MM.1S (cell line): ENCODE measurements around the gene ADGRL3.

Experiments used
- DNase-seq: peaks from one replicate; pipeline ENCODE4 v3.0.0-alpha.2; 2015
- H2AFZ ChIP-seq: fragments of 300-600 bp; sonication (generic); 2 replicates; pipeline ENCODE4 v1.6.0; 2016; ENCODE audit warnings: antibody characterized with exemption, low read length
- H3F3A ChIP-seq: fragments of 300-600 bp; sonication (generic); 2 replicates; pipeline ENCODE4 v1.6.1; 2016; ENCODE audit warnings: mild to moderate bottlenecking, antibody characterized with exemption, low read length, moderate library complexity, mixed read lengths; ENCODE audit not compliant: insufficient read depth
- H3K27ac ChIP-seq: fragments of 300-600 bp; sonication (generic); 2 replicates; pipeline ENCODE4 v1.5.1; 2016; ENCODE audit warnings: mild to moderate bottlenecking, low read length
- H3K27me3 ChIP-seq: fragments of 300-600 bp; sonication (generic); replicated peaks from 2 replicates; pipeline ENCODE4 v1.6.0; 2016; ENCODE audit warnings: low read length; ENCODE audit not compliant: insufficient read depth
- H3K36me3 ChIP-seq: fragments of 300-600 bp; sonication (generic); replicated peaks from 2 replicates; pipeline ENCODE4 v1.6.1; 2016; ENCODE audit warnings: mild to moderate bottlenecking, low read length, mixed read lengths; ENCODE audit not compliant: insufficient read depth
- H3K4me1 ChIP-seq: fragments of 300-600 bp; sonication (generic); 2 replicates; pipeline ENCODE4 v1.6.1; 2016; ENCODE audit warnings: low read length, mixed read lengths
- H3K4me2 ChIP-seq: fragments of 300-600 bp; sonication (generic); 2 replicates; pipeline ENCODE4 v1.6.0; 2016; ENCODE audit warnings: low read depth, low read length
- H3K4me3 ChIP-seq: fragments of 300-600 bp; sonication (generic); 2 replicates; pipeline ENCODE4 v1.5.1; 2016; ENCODE audit warnings: low read length, mixed read lengths
- H3K79me2 ChIP-seq: fragments of 300-600 bp; sonication (generic); 2 replicates; pipeline ENCODE4 v1.6.1; 2016; ENCODE audit warnings: mixed run types, low read length, mixed read lengths
- H3K9ac ChIP-seq: fragments of 300-600 bp; sonication (generic); 2 replicates; pipeline ENCODE4 v1.6.1; 2016; ENCODE audit warnings: low read length, mixed read lengths
- H3K9me2 ChIP-seq: fragments of 300-600 bp; sonication (generic); replicated peaks from 2 replicates; pipeline ENCODE4 v1.6.1; 2016; ENCODE audit warnings: mild to moderate bottlenecking, low read length, mixed read lengths; ENCODE audit not compliant: insufficient read depth
- H3K9me3 ChIP-seq: fragments of 300-600 bp; sonication (generic); replicated peaks from 2 replicates; pipeline ENCODE4 v1.6.1; 2016; ENCODE audit warnings: mild to moderate bottlenecking, low read length, mixed read lengths; ENCODE audit not compliant: insufficient read depth
- H4K20me1 ChIP-seq: fragments of 300-600 bp; sonication (generic); 2 replicates; pipeline ENCODE4 v1.6.1; 2016; ENCODE audit warnings: mild to moderate bottlenecking, low read length, moderate library complexity, mixed read lengths; ENCODE audit not compliant: insufficient read depth
- EZH2 ChIP-seq: fragments of 300-600 bp; sonication (generic); optimal IDR thresholded peaks from 2 replicates; pipeline ENCODE3; 2017; ENCODE audit warnings: low read depth, mild to moderate bottlenecking, antibody characterized with exemption, low read length, mixed read lengths
- EZH2phosphoT487 ChIP-seq: fragments of 300-600 bp; sonication (generic); IDR thresholded peaks from 2 replicates; pipeline ENCODE4 v1.6.1; 2018; ENCODE audit warnings: antibody characterized with exemption, low read length
- TF ChIP-seq, protein P1 (sequence below): fragments of 300-600 bp; sonication (generic); IDR thresholded peaks from 2 replicates; pipeline ENCODE4 v1.5.1; 2016; ENCODE audit warnings: antibody characterized with exemption, low read length, mixed read lengths

The ADGRL3 gene

GRCh38 chr4:61827907-61828391 is 627.8 kb downstream of the ADGRL3 start:
- Histone ChIP-seq H2AFZ (no peak overlapping the region), H3K4me1 (no peaks in the 10 kb centered on the region), H3K4me2 (no peak overlapping the region), H3F3A (no peaks in the 10 kb centered on the region), H3K27me3 (no peaks in the 10 kb centered on the region), H4K20me1 (no peaks in the 10 kb centered on the region), H3K79me2 (no peaks in the 10 kb centered on the region), H3K9me2 (no peaks in the 10 kb centered on the region), H3K27ac (no peak overlapping the region), H3K9ac (no peak overlapping the region), H3K9me3 (no peaks in the 10 kb centered on the region), H3K4me3 (no peak overlapping the region), H3K36me3 (no peaks in the 10 kb centered on the region)
- no peak for DNase-seq
- TF ChIP-seq, protein P1, sequence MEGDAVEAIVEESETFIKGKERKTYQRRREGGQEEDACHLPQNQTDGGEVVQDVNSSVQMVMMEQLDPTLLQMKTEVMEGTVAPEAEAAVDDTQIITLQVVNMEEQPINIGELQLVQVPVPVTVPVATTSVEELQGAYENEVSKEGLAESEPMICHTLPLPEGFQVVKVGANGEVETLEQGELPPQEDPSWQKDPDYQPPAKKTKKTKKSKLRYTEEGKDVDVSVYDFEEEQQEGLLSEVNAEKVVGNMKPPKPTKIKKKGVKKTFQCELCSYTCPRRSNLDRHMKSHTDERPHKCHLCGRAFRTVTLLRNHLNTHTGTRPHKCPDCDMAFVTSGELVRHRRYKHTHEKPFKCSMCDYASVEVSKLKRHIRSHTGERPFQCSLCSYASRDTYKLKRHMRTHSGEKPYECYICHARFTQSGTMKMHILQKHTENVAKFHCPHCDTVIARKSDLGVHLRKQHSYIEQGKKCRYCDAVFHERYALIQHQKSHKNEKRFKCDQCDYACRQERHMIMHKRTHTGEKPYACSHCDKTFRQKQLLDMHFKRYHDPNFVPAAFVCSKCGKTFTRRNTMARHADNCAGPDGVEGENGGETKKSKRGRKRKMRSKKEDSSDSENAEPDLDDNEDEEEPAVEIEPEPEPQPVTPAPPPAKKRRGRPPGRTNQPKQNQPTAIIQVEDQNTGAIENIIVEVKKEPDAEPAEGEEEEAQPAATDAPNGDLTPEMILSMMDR: no peak
- TF ChIP-seq EZH2phosphoT487 (no peak), EZH2 (no peak)

GRCh38 chr4:61828960-61829359 is 628.8 kb downstream of the ADGRL3 start:
- H3K4me3 ChIP-seq: no peak overlapping the region
- no peak overlapping the region for H3K27ac ChIP-seq
- H3K4me1 ChIP-seq: no peaks in the 10 kb centered on the region
- no peaks in the 10 kb centered on the region for H3K9me2 ChIP-seq
- H3K9me3 ChIP-seq: no peaks in the 10 kb centered on the region
- no peak overlapping the region for H3K9ac ChIP-seq
- H4K20me1 ChIP-seq: no peaks in the 10 kb centered on the region
- no peaks in the 10 kb centered on the region for H3K27me3 ChIP-seq
- H3K36me3 ChIP-seq: no peaks in the 10 kb centered on the region
- H2AFZ ChIP-seq: no peak overlapping the region
- no peak overlapping the region for H3K4me2 ChIP-seq
- H3K79me2 ChIP-seq: no peaks in the 10 kb centered on the region
- H3F3A ChIP-seq: no peaks in the 10 kb centered on the region
- TF ChIP-seq EZH2phosphoT487 (no peak), EZH2 (no peak)
- TF ChIP-seq, protein P1: no peak
- DNase-seq: no peak

DNA sequence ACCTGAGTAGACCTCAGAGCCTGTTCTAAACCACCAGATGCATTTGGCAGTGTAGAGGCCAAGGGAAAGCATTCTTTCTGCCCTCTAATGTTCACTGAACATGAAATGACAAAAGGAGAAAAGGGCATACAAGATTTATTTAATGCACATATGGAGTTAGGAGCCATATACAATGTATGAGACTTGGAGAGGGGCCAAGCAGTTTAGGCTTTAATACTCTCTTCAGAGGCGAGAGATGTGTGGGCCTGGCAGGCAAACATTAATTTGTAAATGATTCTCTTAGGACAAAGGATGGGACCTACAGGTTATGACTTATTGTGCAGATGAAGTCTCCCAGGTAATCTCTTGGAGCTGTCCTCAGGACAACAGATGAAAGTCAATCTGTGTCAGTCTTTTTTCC is 631.9 kb downstream of the ADGRL3 start:
- no peaks in the 10 kb centered on the region for H3K9me3 ChIP-seq
- no peak overlapping the region for H3K9ac ChIP-seq
- H4K20me1 ChIP-seq: no peaks in the 10 kb centered on the region
- H2AFZ ChIP-seq: no peak overlapping the region
- H3K79me2 ChIP-seq: no peaks in the 10 kb centered on the region
- no peaks in the 10 kb centered on the region for H3K36me3 ChIP-seq
- no peak for DNase-seq
- no peaks in the 10 kb centered on the region for H3F3A ChIP-seq
- no peak overlapping the region for H3K4me2 ChIP-seq
- H3K4me3 ChIP-seq: no peak overlapping the region
- no peaks in the 10 kb centered on the region for H3K9me2 ChIP-seq
- H3K27ac ChIP-seq: no peak overlapping the region
- H3K27me3 ChIP-seq: no peaks in the 10 kb centered on the region
- TF ChIP-seq EZH2 (no peak), EZH2phosphoT487 (no peak)
- TF ChIP-seq, protein P1: no peak
- H3K4me1 ChIP-seq: no peaks in the 10 kb centered on the region
